ENCODE data around the gene RNASE8. TPM values are rescaled to one million over a fixed set of nuclear protein-coding genes. Genes with fewer than 3 reads are reported as not detected.

Gene RNASE8
- total RNA-seq, 2 experiments from 2014 or later: not detected

- Mint-ChIP-seq H3K4me3 (no peak overlapping the region), H3K9me3 (no peaks in the 10 kb centered on the region), H3K27ac (no peak overlapping the region), H3K4me1 (ENCODE audit: low read depth) (peaks cover 12% of the 10 kb centered on the region), H3K36me3 (ENCODE audit: low read depth) (no peaks in the 10 kb centered on the region), H3K27me3 (peaks cover 2% of the 10 kb centered on the region)
- intact Hi-C loops (cut with micrococcal nuclease): no loop called here
- ATAC-seq (no peak), DNase-seq (no peak)
- ChIA-PET POLR2A (no interaction called here), CTCF (interaction anchor here (2.2 to 5.4 kb wide), 3 partner anchors 13 to 65 kb away, joined by 7 to 38 read pairs (median 10); no protein-coding TSS in a partner anchor)
- no peak for TF ChIP-seq CTCF (IDR thresholded peaks at IDR 0.05)
These were observed 30.7 kb upstream of the RNASE8 start for GRCh38 chr14:21026988-21027315.

- no peak for TF ChIP-seq CTCF (IDR thresholded peaks at IDR 0.05)
- ChIA-PET POLR2A (no interaction called here), CTCF (interaction anchor here (0.6 to 5.4 kb wide), 6 partner anchors 10 to 63 kb away, joined by 3 to 38 read pairs (median 4); no protein-coding TSS in a partner anchor)
- no peak for DNase-seq
- no peaks in the 10 kb centered on the region for H3K36me3 Mint-ChIP-seq (ENCODE audit: low read depth)
- no peaks in the 10 kb centered on the region for H3K27me3 Mint-ChIP-seq
- H3K4me3 Mint-ChIP-seq: no peak within 1 kb of the TSS
- no peaks in the 10 kb centered on the region for H3K9me3 Mint-ChIP-seq
- no peak within 1 kb of the TSS for H3K27ac Mint-ChIP-seq
- intact Hi-C loops (cut with micrococcal nuclease): no loop called here
- H3K4me1 Mint-ChIP-seq (ENCODE audit: low read depth): peaks cover 2% of the 10 kb centered on the region
- no peak for ATAC-seq
These were observed 27.7 kb upstream of the RNASE8 start, which contains the start of gene TPPP2 for GRCh38 chr14:21029917-21030316. TSS of gene TPPP2 (plus strand) at chr14:21030217. CDS start at chr14:21030582, 365 bp downstream.

GRCh38 chr14:21030531-21030930 is 27.1 kb upstream of the RNASE8 start:
- TF ChIP-seq CTCF (IDR thresholded peaks at IDR 0.05): no peak
- Mint-ChIP-seq H3K4me1 (ENCODE audit: low read depth) (no peaks in the 10 kb centered on the region), H3K27ac (no peak overlapping the region), H3K4me3 (no peak overlapping the region), H3K36me3 (ENCODE audit: low read depth) (no peaks in the 10 kb centered on the region), H3K27me3 (no peaks in the 10 kb centered on the region), H3K9me3 (no peaks in the 10 kb centered on the region)
- ChIA-PET POLR2A (no interaction called here), CTCF (interaction anchor here (0.6 to 7.1 kb wide), 5 partner anchors 10 to 62 kb away, joined by 3 to 76 read pairs (median 14); no protein-coding TSS in a partner anchor)
- intact Hi-C loops (cut with micrococcal nuclease): no loop called here
- no peak for ATAC-seq
- no peak for DNase-seq

GRCh38 chr14:21032326-21033132 is 25.1 kb upstream of the RNASE8 start:
- ChIA-PET POLR2A (no interaction called here), CTCF (interaction anchor here (0.7 to 7.1 kb wide), 6 partner anchors 8 to 38 kb away, joined by 3 to 76 read pairs (median 4); no protein-coding TSS in a partner anchor)
- ATAC-seq (no peak), DNase-seq (no peak)
- Mint-ChIP-seq H3K9me3 (no peaks in the 10 kb centered on the region), H3K4me1 (ENCODE audit: low read depth) (no peaks in the 10 kb centered on the region), H3K36me3 (ENCODE audit: low read depth) (no peaks in the 10 kb centered on the region), H3K4me3 (no peak overlapping the region), H3K27ac (no peak overlapping the region), H3K27me3 (no peaks in the 10 kb centered on the region)
- no peak for TF ChIP-seq CTCF (IDR thresholded peaks at IDR 0.05)
- intact Hi-C loops (cut with micrococcal nuclease): no loop called here

GRCh38 chr14:21033133-21033698 is 24.4 kb upstream of the RNASE8 start:
- no peak overlapping the region for H3K27ac Mint-ChIP-seq
- H3K36me3 Mint-ChIP-seq (ENCODE audit: low read depth): no peaks in the 10 kb centered on the region
- intact Hi-C loops (cut with micrococcal nuclease): no loop called here
- no peaks in the 10 kb centered on the region for H3K27me3 Mint-ChIP-seq
- CTCF ChIA-PET: interaction anchor here (1.1 to 7.1 kb wide), 4 partner anchors 10 to 35 kb away, joined by 3 to 76 read pairs (median 4); no protein-coding TSS in a partner anchor
- no peaks in the 10 kb centered on the region for H3K4me1 Mint-ChIP-seq (ENCODE audit: low read depth)
- POLR2A ChIA-PET: no interaction called here
- no peaks in the 10 kb centered on the region for H3K9me3 Mint-ChIP-seq
- no peak for TF ChIP-seq CTCF (IDR thresholded peaks at IDR 0.05)
- no peak overlapping the region for H3K4me3 Mint-ChIP-seq
- no peak for DNase-seq
- no peak for ATAC-seq

Data from activated CD8-positive, alpha-beta T cell treated with anti-CD3 and anti-CD28 coated beads for 36 hours (primary cell).